Right lobe of liver (tissue), 6 donors: Measurements from ENCODE around the gene DPF1. TPM values are rescaled to one million over a fixed set of nuclear protein-coding genes. Genes with fewer than 3 reads are reported as not detected.
A peak's percentile ranks its signal among the peaks of the same experiment; 100 is the strongest.

Experiments used
- ATAC-seq, 4 donors: fragments of 200-7000 bp; cut with Tn5 transposase; one replicate each; pipeline ENCODE4 v1.9.1; 2020; ENCODE audit warnings: mild to moderate bottlenecking in 4 of 4, moderate library complexity in 4 of 4
- DNase-seq, 3 donors: peaks; one replicate each; pipeline ENCODE4 v3.0.0-alpha.2; 2020
- H3K27ac ChIP-seq, 3 donors: fragments of 200-600 bp; one replicate each; pipeline ENCODE4 v1.8.0; 2022
- H3K27me3 ChIP-seq, 2 donors: fragments of 200-600 bp; one replicate each; pipeline ENCODE4 v1.8.0; 2022
- H3K36me3 ChIP-seq, 4 donors: fragments of 200-600 bp; sonication (generic) in 1 of 4; one replicate each; pipeline versions ENCODE4 v1.5.1 to v1.8.0; 2017 to 2022; ENCODE audit warnings: control low read depth in 1 of 4
- H3K4me1 ChIP-seq, 4 donors: fragments of 200-600 bp; sonication (generic) in 1 of 4; one replicate each; pipeline versions ENCODE4 v1.5.1 to v1.8.0; 2017 to 2022; ENCODE audit warnings: control low read depth in 1 of 4
- H3K4me3 ChIP-seq, 3 donors: fragments of 200-600 bp; one replicate each; pipeline ENCODE4 v1.8.0; 2022
- H3K9me3 ChIP-seq, 4 donors: fragments of 200-600 bp; sonication (generic) in 1 of 4; one replicate each; pipeline versions ENCODE4 v1.5.1 to v1.8.0; 2017 to 2022; ENCODE audit warnings: control low read depth in 1 of 4
- CTCF ChIP-seq, 4 donors: fragments of 200-600 bp in 3 of 4; fragments of 450-650 bp in 1 of 4; IDR thresholded peaks; one replicate each; pipeline versions ENCODE4 v1.5.1 to v1.8.0; 2016 to 2022; ENCODE audit warnings: antibody characterized with exemption in 4 of 4, mild to moderate bottlenecking in 2 of 4
- POLR2A ChIP-seq: fragments of 450-650 bp; IDR thresholded peaks from one replicate; pipeline ENCODE4 v1.6.1; 2017; ENCODE audit warnings: antibody characterized with exemption, mild to moderate bottlenecking
- WGBS: methylation state at CpG from one replicate; pipeline ENCODE4 v1.1.6; 2018; ENCODE audit warnings: low coverage, low lambda C conversion rate; ENCODE audit not compliant: insufficient coverage; ENCODE audit errors: missing lambda C conversion rate; 5-methylcytosine and 5-hydroxymethylcytosine counted together
- intact Hi-C, 2 donors: fragments of 100-400 bp; cut with DNase I; formaldehyde crosslinking; loops; one replicate each; pipeline versions ENCODE4 v1.11.2 to v1.14.1; 2022
- total RNA-seq, 6 experiments: library from RNA; depleted of rRNA in 2 of 6; stranded (reverse); fragments of >200 nt in 2 of 6; fragmentation: NEBNext Ultra II Directional in 3 of 6; extraction: Animal tissue kit (Norgen Biotek cat#: 25700) in 3 of 6; gene quantifications; one replicate each; pipeline versions ENCODE4 v1.1.0 to v1.2.4, GENCODE V29; 2016 to 2023
- donor health status: DM: no; HTN: yes; CAD: no.
- donor health status: DM: no; HTN: no; CAD: no.
- donor health status: DM: no; HTN: no; CAD: no.
- donor health status: DM: no; HTN: yes; CAD: no.
- donor health status: DM: no; HTN: yes; CAD: no.

DPF1 gene
- total RNA-seq, 6 experiments from 2014 or later, result not detected

- Histone ChIP-seq H3K4me1 (no peaks in the 10 kb centered on the region), H3K4me3 (no peak overlapping the region), H3K27me3 (no peaks in the 10 kb centered on the region), H3K36me3 (peaks cover 0 to 5% (median 0%) of the 10 kb centered on the region in 4 donors), H3K9me3 (peaks cover 0 to 4% (median 0%) of the 10 kb centered on the region in 4 donors), H3K27ac (no peak overlapping the region)
- TF ChIP-seq POLR2A (no peak), CTCF (IDR thresholded peaks at IDR 0.05) (no peak)
- intact Hi-C loops, result no loop called here
- 73% methylated on average over 20 of the region's 30 CpGs for WGBS
- ATAC-seq (peak in 1 of 4 donors; percentile 14), DNase-seq (no peak)
Observed at GRCh38 chr19:38183251-38183897, 40.6 kb downstream of the DPF1 start.

- no peak overlapping the region for H3K27ac ChIP-seq
- H3K4me3 ChIP-seq, result no peak overlapping the region
- ATAC-seq (no peak), DNase-seq (no peak)
- H3K27me3 ChIP-seq, result no peaks in the 10 kb centered on the region
- H3K9me3 ChIP-seq, result peaks cover 0 to 4% (median 0%) of the 10 kb centered on the region in 4 donors
- no peak for TF ChIP-seq CTCF (IDR thresholded peaks at IDR 0.05)
- no peak for TF ChIP-seq POLR2A
- H3K4me1 ChIP-seq, result no peaks in the 10 kb centered on the region
- WGBS, result 90% methylated on average over 13 of the region's 21 CpGs
- H3K36me3 ChIP-seq, result peaks cover 0 to 5% (median 0%) of the 10 kb centered on the region in 4 donors
- intact Hi-C loops, result no loop called here
Observed at GRCh38 chr19:38182536-38183210, 41.3 kb downstream of the DPF1 start.

- Histone ChIP-seq H3K27ac (no peak overlapping the region), H3K27me3 (no peaks in the 10 kb centered on the region), H3K4me3 (no peak overlapping the region), H3K9me3 (peaks cover 0 to 4% (median 0%) of the 10 kb centered on the region in 4 donors), H3K36me3 (peaks cover 0 to 5% (median 0%) of the 10 kb centered on the region in 4 donors), H3K4me1 (no peaks in the 10 kb centered on the region)
- intact Hi-C loops, result no loop called here
- TF ChIP-seq CTCF (IDR thresholded peaks at IDR 0.05) (no peak), POLR2A (no peak)
- 80% methylated on average over 2 of the region's 3 CpGs for WGBS
- DNase-seq, result no peak
- ATAC-seq, result no peak
Observed at GRCh38 chr19:38180071-38180470, 44.0 kb downstream of the DPF1 start.

- ATAC-seq, result no peak
- Histone ChIP-seq H3K4me1 (no peaks in the 10 kb centered on the region), H3K4me3 (no peak overlapping the region), H3K36me3 (no peaks in the 10 kb centered on the region), H3K27me3 (no peaks in the 10 kb centered on the region), H3K27ac (no peak overlapping the region), H3K9me3 (peaks cover 0 to 4% (median 0%) of the 10 kb centered on the region in 4 donors)
- 85% methylated on average over 3 of the region's 6 CpGs for WGBS
- no peak for DNase-seq
- no peak for TF ChIP-seq CTCF (IDR thresholded peaks at IDR 0.05)
- TF ChIP-seq POLR2A, result no peak
- intact Hi-C loops, result no loop called here
Observed at GRCh38 chr19:38175422-38175821, 48.6 kb downstream of the DPF1 start.
